Neuronal stem cell (in vitro differentiated cells): ENCODE results near the gene PARP16.
A peak's percentile ranks its signal among the peaks of the same experiment; 100 is the strongest.

Source experiments
- DNase-seq: peaks from one replicate; pipeline ENCODE4 v3.0.0-alpha.2; 2013; ENCODE audit warnings: low spot score
- H2AFZ ChIP-seq: one replicate; pipeline ENCODE4 v1.6.1; 2013; ENCODE audit warnings: mild to moderate bottlenecking, low read length, inconsistent platforms
- H2AK5ac ChIP-seq: 2 replicates; pipeline ENCODE4 v1.6.1; 2013; ENCODE audit warnings: low read depth, mild to moderate bottlenecking, inconsistent platforms, low read length, moderate library complexity, mixed read lengths
- H2BK120ac ChIP-seq: 2 replicates; pipeline ENCODE4 v1.6.1; 2013; ENCODE audit warnings: low read depth, mild to moderate bottlenecking, inconsistent platforms, low read length, moderate library complexity, mixed read lengths
- H2BK12ac ChIP-seq: one replicate; pipeline ENCODE4 v1.6.1; 2013; ENCODE audit warnings: low read length, inconsistent platforms
- H2BK15ac ChIP-seq: 2 replicates; pipeline ENCODE4 v1.6.1; 2013; ENCODE audit warnings: mild to moderate bottlenecking, low read length, inconsistent platforms, mixed read lengths
- H2BK5ac ChIP-seq: one replicate; pipeline ENCODE4 v1.6.1; 2013; ENCODE audit warnings: inconsistent platforms, mild to moderate bottlenecking, low read length, moderate library complexity
- H3K14ac ChIP-seq: one replicate; pipeline ENCODE4 v1.6.1; 2013; ENCODE audit warnings: low read length, inconsistent platforms
- H3K18ac ChIP-seq: 2 replicates; pipeline ENCODE4 v1.6.1; 2013; ENCODE audit warnings: low read length, inconsistent platforms
- H3K23ac ChIP-seq: 2 replicates; pipeline ENCODE4 v1.6.1; 2013; ENCODE audit warnings: low read depth, mild to moderate bottlenecking, mixed read lengths, low read length, inconsistent platforms; ENCODE audit not compliant: poor library complexity
- H3K27ac ChIP-seq: replicated peaks from 3 replicates; pipeline ENCODE4 v1.5.1; 2013; ENCODE audit warnings: low read length, inconsistent platforms
- H3K27me3 ChIP-seq, 3 experiments: 2 replicates each; pipeline ENCODE4 v1.6.1; 2013; ENCODE audit warnings: low read length in 3 of 3, mild to moderate bottlenecking in 2 of 3, inconsistent platforms in 1 of 3, low read depth in 1 of 3, mixed read lengths in 1 of 3, moderate library complexity in 1 of 3; ENCODE audit not compliant: control insufficient read depth in 3 of 3, insufficient read depth in 3 of 3
- H3K36me3 ChIP-seq, 2 donors: replicated peaks in 1 of 2; 2 replicates each; pipeline ENCODE4 v1.6.1; 2013; ENCODE audit warnings: low read length in 2 of 2; ENCODE audit not compliant: control insufficient read depth in 2 of 2, insufficient read depth in 2 of 2
- H3K4ac ChIP-seq: 2 replicates; pipeline ENCODE4 v1.6.1; 2013; ENCODE audit warnings: inconsistent platforms, mild to moderate bottlenecking, low read length, moderate library complexity
- H3K4me1 ChIP-seq, 2 donors: 1 replicate in 1 of 2; 2 replicates in 1 of 2; pipeline ENCODE4 v1.6.1; 2013; ENCODE audit warnings: low read length in 2 of 2, low read depth in 1 of 2; ENCODE audit not compliant: control insufficient read depth in 2 of 2, insufficient read depth in 1 of 2
- H3K4me2 ChIP-seq: one replicate; pipeline ENCODE4 v1.6.1; 2013; ENCODE audit warnings: mild to moderate bottlenecking, low read length, inconsistent platforms; ENCODE audit not compliant: insufficient read depth, poor library complexity, severe bottlenecking
- H3K4me3 ChIP-seq, 2 donors: 2 replicates each; pipeline ENCODE4 v1.5.1; 2013; ENCODE audit warnings: low read length in 2 of 2, mild to moderate bottlenecking in 2 of 2, inconsistent platforms in 1 of 2, moderate library complexity in 1 of 2
- H3K79me1 ChIP-seq: one replicate; pipeline ENCODE4 v1.6.1; 2013; ENCODE audit warnings: low read depth, mild to moderate bottlenecking, inconsistent platforms, low read length, moderate library complexity
- H3K9ac ChIP-seq: one replicate; pipeline ENCODE4 v1.6.1; 2013; ENCODE audit warnings: mild to moderate bottlenecking, low read depth, low read length, inconsistent platforms; ENCODE audit not compliant: poor library complexity
- H3K9me3 ChIP-seq, 2 donors: replicated peaks in 1 of 2; 2 replicates each; pipeline versions ENCODE3 to v1.6.1; 2013; ENCODE audit warnings: low read length in 2 of 2, mild to moderate bottlenecking in 2 of 2, inconsistent platforms in 1 of 2, low read depth in 1 of 2, mixed read lengths in 1 of 2, moderate library complexity in 1 of 2; ENCODE audit not compliant: control insufficient read depth in 2 of 2, insufficient read depth in 1 of 2
- H4K8ac ChIP-seq: one replicate; pipeline ENCODE4 v1.6.1; 2013; ENCODE audit warnings: low read depth, mild to moderate bottlenecking, inconsistent platforms, low read length, moderate library complexity
- H4K91ac ChIP-seq: one replicate; pipeline ENCODE4 v1.6.1; 2013; ENCODE audit warnings: low read length, low read depth, mild to moderate bottlenecking, inconsistent platforms; ENCODE audit not compliant: poor library complexity
- WGBS, 2 donors: extraction: QIAGEN DNeasy Blood & Tissue Kit; methylation state at CpG; one replicate each; pipeline ENCODE4 v1.1.7; 2013; ENCODE audit warnings: missing lambda C conversion rate in 2 of 2, mixed read lengths in 1 of 2; ENCODE audit not compliant: insufficient read length in 2 of 2, insufficient replicate concordance in 1 of 2; ENCODE audit errors: extremely low coverage in 2 of 2; 5-methylcytosine and 5-hydroxymethylcytosine counted together

The PARP16 gene

DNA sequence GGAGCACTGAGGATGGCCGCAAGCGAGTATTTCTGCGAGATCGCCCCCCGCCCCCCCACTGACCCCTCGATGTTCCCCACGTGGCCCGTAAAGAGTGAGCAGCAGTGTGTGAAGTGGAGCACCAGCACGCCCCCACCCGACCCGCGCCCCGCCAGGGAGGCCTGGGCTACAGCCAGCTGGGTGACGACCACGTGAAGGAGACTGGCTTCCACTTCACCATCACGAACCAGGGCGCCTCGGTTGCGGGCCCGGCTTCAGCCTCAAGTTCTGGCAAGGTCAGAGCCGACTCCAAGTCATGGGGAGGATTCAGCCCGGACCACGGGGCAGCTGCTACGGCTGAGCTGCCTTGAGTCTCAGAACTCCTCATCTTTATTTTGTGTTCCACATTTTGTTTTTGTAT is 15.4 kb upstream of the PARP16 start:
- WGBS, 2 donors, result no CpG with 5 or more reads among the region's 24 CpGs
- H2BK120ac ChIP-seq, result no peak overlapping the region
- H3K23ac ChIP-seq, result peak overlapping the region; percentile 25
- H2AK5ac ChIP-seq, result peak overlapping the region; percentile 95
- H3K79me1 ChIP-seq, result peaks cover 1% of the 10 kb centered on the region
- H3K4me3 ChIP-seq, result no peak overlapping the region
- H3K27ac ChIP-seq, result no peak overlapping the region
- no peak overlapping the region for H3K9ac ChIP-seq
- no peaks in the 10 kb centered on the region for H3K36me3 ChIP-seq
- H3K4me1 ChIP-seq, result peaks cover 0 to 2% of the 10 kb centered on the region in 2 donors
- H2AFZ ChIP-seq, result no peak overlapping the region
- peak overlapping the region; percentile 70 for H2BK5ac ChIP-seq
- no peak overlapping the region for H4K8ac ChIP-seq
- H2BK12ac ChIP-seq, result peak overlapping the region; percentile 73
- H4K91ac ChIP-seq, result no peak overlapping the region
- peak overlapping the region; percentile 81 for H3K18ac ChIP-seq
- H3K4me2 ChIP-seq, result no peak overlapping the region
- H3K9me3 ChIP-seq, result no peaks in the 10 kb centered on the region
- no peak for DNase-seq
- no peak overlapping the region for H3K14ac ChIP-seq
- H3K27me3 ChIP-seq, result no peaks in the 10 kb centered on the region
- peak overlapping the region; percentile 95 for H2BK15ac ChIP-seq
- no peak overlapping the region for H3K4ac ChIP-seq

DNA sequence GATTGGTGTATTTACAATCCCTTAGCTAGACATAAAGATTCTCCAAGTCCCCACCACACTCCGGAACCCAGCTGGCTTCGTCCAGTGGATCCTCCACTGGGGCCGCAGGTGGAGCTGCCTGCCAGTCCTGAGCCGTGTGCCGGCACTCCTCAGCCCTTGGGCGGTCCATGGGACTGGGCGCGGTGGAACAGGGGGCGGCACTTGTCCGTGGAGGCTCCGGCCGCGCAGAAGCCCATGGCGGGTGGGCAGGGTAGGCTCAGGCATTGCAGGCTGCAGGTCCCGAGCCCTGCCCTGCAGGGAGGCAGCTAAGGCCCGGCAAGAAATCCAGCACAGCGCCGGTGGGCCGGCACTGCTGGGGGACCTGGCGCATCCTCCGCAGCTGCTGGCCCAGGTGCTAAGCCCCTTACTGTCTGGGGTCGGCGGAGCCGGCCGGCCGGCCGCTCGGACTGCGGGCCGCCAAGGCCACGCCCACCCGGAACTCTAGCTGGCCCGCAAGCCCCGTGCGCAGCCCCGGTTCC is 14.3 kb upstream of the PARP16 start:
- Histone ChIP-seq H2BK120ac (no peak overlapping the region), H3K23ac (no peak overlapping the region), H4K91ac (peak overlapping the region; percentile 49), H2AFZ (no peak overlapping the region), H3K27ac (no peak overlapping the region), H3K14ac (peak overlapping the region; percentile 33), H3K4me2 (no peak overlapping the region), H2BK12ac (peak overlapping the region; percentile 19), H3K18ac (peak overlapping the region; percentile 84), H2BK5ac (no peak overlapping the region), H3K4ac (no peak overlapping the region), H3K4me1 (peaks cover 0 to 2% of the 10 kb centered on the region in 2 donors), H3K9me3 (no peaks in the 10 kb centered on the region), H2BK15ac (peak overlapping the region; percentile 75), H4K8ac (peak overlapping the region; percentile 2), H3K9ac (no peak overlapping the region), H3K36me3 (no peaks in the 10 kb centered on the region), H3K4me3 (no peak overlapping the region), H3K27me3 (no peaks in the 10 kb centered on the region), H2AK5ac (peak overlapping the region; percentile 95), H3K79me1 (peaks cover 1% of the 10 kb centered on the region)
- no peak for DNase-seq
- no CpG with 5 or more reads among the region's 36 CpGs for WGBS, 2 donors

DNA sequence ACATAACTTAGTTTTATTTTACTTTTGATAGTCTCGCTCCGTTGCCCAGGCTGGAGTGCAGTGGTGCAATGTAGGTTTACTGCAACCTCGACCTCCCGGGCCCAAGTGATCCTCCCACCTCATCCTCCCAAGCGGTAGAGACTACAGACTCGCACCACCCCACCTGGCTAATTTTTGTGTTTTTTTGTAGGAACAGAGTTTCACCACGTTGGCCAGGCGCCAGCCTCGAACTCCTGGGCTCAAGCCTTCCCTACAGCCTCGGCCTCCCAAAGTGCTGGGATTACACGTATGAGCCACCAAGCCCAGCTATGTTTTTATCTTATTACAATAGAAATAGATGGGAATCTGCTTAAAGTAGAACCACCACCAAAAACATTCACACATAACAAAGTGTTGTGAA is 12.0 kb upstream of the PARP16 start:
- Histone ChIP-seq H2AK5ac (no peak overlapping the region), H2BK5ac (no peak overlapping the region), H3K4ac (no peak overlapping the region), H2BK15ac (peak overlapping the region; percentile 30), H3K23ac (no peak overlapping the region), H3K18ac (no peak overlapping the region), H4K8ac (no peak overlapping the region), H3K36me3 (no peaks in the 10 kb centered on the region), H3K14ac (no peak overlapping the region), H2BK12ac (no peak overlapping the region), H3K4me3 (no peak overlapping the region), H3K79me1 (peaks cover 1% of the 10 kb centered on the region), H3K9me3 (no peaks in the 10 kb centered on the region), H3K4me1 (peaks cover under 1 to 2% of the 10 kb centered on the region in 2 donors), H3K4me2 (no peak overlapping the region), H4K91ac (no peak overlapping the region), H2BK120ac (no peak overlapping the region), H3K9ac (no peak overlapping the region), H2AFZ (no peak overlapping the region), H3K27me3 (no peaks in the 10 kb centered on the region), H3K27ac (no peak overlapping the region)
- no CpG with 5 or more reads among the region's 11 CpGs for WGBS, 2 donors
- DNase-seq, result no peak

DNA sequence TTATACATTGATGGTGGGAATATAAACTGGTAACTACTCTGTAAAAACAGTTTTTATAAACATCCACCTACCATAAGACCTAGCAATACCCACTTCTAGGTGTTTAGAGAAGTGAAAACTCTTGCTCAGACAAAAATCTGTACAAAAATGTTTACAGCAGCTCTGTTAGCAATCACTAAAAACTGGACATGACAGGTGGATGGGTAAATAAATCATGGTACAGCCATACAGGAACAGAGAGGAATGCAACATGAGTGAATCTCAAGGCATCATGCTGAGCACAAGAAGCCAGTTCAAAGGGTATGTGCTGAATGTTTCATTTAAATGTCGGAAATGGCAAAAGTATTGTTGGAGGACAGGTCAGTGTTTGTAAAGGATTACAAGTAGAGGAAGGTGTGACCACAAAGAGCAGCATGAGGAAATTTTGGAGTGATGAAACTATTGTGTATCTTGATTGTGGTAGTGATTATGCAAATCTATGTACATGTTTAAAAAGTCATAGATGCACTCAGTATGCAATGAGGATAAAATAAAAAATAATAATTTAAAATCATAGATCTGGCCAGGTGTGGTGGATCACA is 6.3 kb upstream of the PARP16 start:
- no peak overlapping the region for H3K4me2 ChIP-seq
- H4K8ac ChIP-seq, result no peak overlapping the region
- no peak overlapping the region for H4K91ac ChIP-seq
- H3K27me3 ChIP-seq, result no peaks in the 10 kb centered on the region
- H3K36me3 ChIP-seq, result no peaks in the 10 kb centered on the region
- no peak overlapping the region for H3K4ac ChIP-seq
- no peak overlapping the region for H3K14ac ChIP-seq
- WGBS, 2 donors, result no CpG with 5 or more reads among the region's 1 CpG
- H3K4me3 ChIP-seq, result no peak overlapping the region
- no peaks in the 10 kb centered on the region for H3K9me3 ChIP-seq
- H3K9ac ChIP-seq, result no peak overlapping the region
- H2AK5ac ChIP-seq, result no peak overlapping the region
- no peak overlapping the region for H3K18ac ChIP-seq
- no peak overlapping the region for H2BK15ac ChIP-seq
- H3K23ac ChIP-seq, result no peak overlapping the region
- no peak overlapping the region for H3K27ac ChIP-seq
- H2BK5ac ChIP-seq, result no peak overlapping the region
- no peak overlapping the region for H2AFZ ChIP-seq
- peaks cover 0 to 4% of the 10 kb centered on the region in 2 donors for H3K4me1 ChIP-seq
- H2BK12ac ChIP-seq, result no peak overlapping the region
- no peak overlapping the region for H2BK120ac ChIP-seq
- H3K79me1 ChIP-seq, result no peaks in the 10 kb centered on the region
- DNase-seq, result no peak
